ENCODE data around the gene BUD31.
A peak's percentile ranks its signal among the peaks of the same experiment; 100 is the strongest.
"Not testable (repeated sequence)": the region's sequence is repeated elsewhere in the genome, so short reads cannot be mapped to it uniquely, and the experiment has no call there.

The BUD31 gene

GRCh38 chr7:99402854-99403253, 5.9 kb upstream of the BUD31 start:
- DNase-seq, result no peak

GRCh38 chr7:99403764-99404163, 5.0 kb upstream of the BUD31 start:
- no peak for DNase-seq

- no peak for DNase-seq
Observed at GRCh38 chr7:99404235-99404976, 4.4 kb upstream of the BUD31 start.

GRCh38 chr7:99404977-99405320, 3.8 kb upstream of the BUD31 start:
- DNase-seq, result no peak

GRCh38 chr7:99406557-99406956, 2.2 kb upstream of the BUD31 start:
- DNase-seq, result no peak

- peak; percentile 28 for DNase-seq
Observed at GRCh38 chr7:99407872-99408378, 844 bp upstream of the BUD31 start.

GRCh38 chr7:99409192-99409572, 413 bp downstream of the BUD31 start:
- DNase-seq, result no peak

GRCh38 chr7:99409806-99410205, 1.0 kb downstream of the BUD31 start:
- no peak for DNase-seq

- DNase-seq, result no peak
Observed at GRCh38 chr7:99410635-99411034, 1.9 kb downstream of the BUD31 start.

GRCh38 chr7:99415513-99416127, 6.9 kb downstream of the BUD31 start:
- peak; percentile 18 for DNase-seq

GRCh38 chr7:99418260-99418659, 9.5 kb downstream of the BUD31 start:
- DNase-seq, result no peak

- DNase-seq, result no peak
Observed at GRCh38 chr7:99419323-99420021, 10.7 kb downstream of the BUD31 start.

- DNase-seq, result no peak
Observed at GRCh38 chr7:99420213-99420612, 11.4 kb downstream of the BUD31 start.

GRCh38 chr7:99420986-99421385, 12.2 kb downstream of the BUD31 start:
- DNase-seq, result no peak

- DNase-seq, result no peak
Observed at GRCh38 chr7:99422186-99422585, 13.4 kb downstream of the BUD31 start.

GRCh38 chr7:99422625-99423024, 13.9 kb downstream of the BUD31 start:
- DNase-seq, result no peak

- DNase-seq, result no peak
Observed at GRCh38 chr7:99424932-99425730, 16.4 kb downstream of the BUD31 start.

- no peak for DNase-seq
Observed at GRCh38 chr7:99428972-99429566, 20.3 kb downstream of the BUD31 start.

- DNase-seq, result no peak
Observed at GRCh38 chr7:99429756-99430155, 21.0 kb downstream of the BUD31 start.

- not testable (repeated sequence) for DNase-seq
Observed at GRCh38 chr7:99431756-99432540, 23.2 kb downstream of the BUD31 start.

GRCh38 chr7:99433158-99433557, 24.4 kb downstream of the BUD31 start:
- no peak for DNase-seq

All from activated gamma-delta T cell treated with Interleukin-2 at 50 U/mL for 16 hours (primary cell).